Endodermal cell (in vitro differentiated cells): ENCODE data around the gene TSPO. TPM values are rescaled to one million over a fixed set of nuclear protein-coding genes. Genes with fewer than 3 reads are reported as not detected.

Source experiments
- DNase-seq: peaks from one replicate; pipeline ENCODE4 v3.0.0-alpha.2; 2017
- H3K27ac ChIP-seq: 2 replicates; pipeline ENCODE4 v1.5.1; 2013; ENCODE audit warnings: mild to moderate bottlenecking, low read depth, low read length, moderate library complexity
- H3K27me3 ChIP-seq: 2 replicates; pipeline ENCODE4 v1.6.1; 2013; ENCODE audit warnings: mild to moderate bottlenecking, low read length, moderate library complexity; ENCODE audit not compliant: insufficient read depth, control insufficient read depth, poor library complexity, severe bottlenecking
- H3K36me3 ChIP-seq: 2 replicates; pipeline ENCODE4 v1.7.0; 2013; ENCODE audit warnings: mild to moderate bottlenecking, low read length, moderate library complexity; ENCODE audit not compliant: control insufficient read depth, insufficient read depth
- H3K4me1 ChIP-seq: one replicate; pipeline ENCODE4 v1.7.0; 2013; ENCODE audit warnings: low read length; ENCODE audit not compliant: control insufficient read depth, insufficient read depth
- H3K4me3 ChIP-seq: 2 replicates; pipeline ENCODE4 v1.5.1; 2013; ENCODE audit warnings: mild to moderate bottlenecking, low read length, moderate library complexity
- H3K9ac ChIP-seq: 2 replicates; pipeline ENCODE4 v1.6.1; 2013; ENCODE audit warnings: mild to moderate bottlenecking, low read length, moderate library complexity; ENCODE audit not compliant: poor library complexity, severe bottlenecking; ENCODE audit errors: extremely low read depth
- H3K9me3 ChIP-seq: 2 replicates; pipeline ENCODE4 v1.6.1; 2013; ENCODE audit warnings: mild to moderate bottlenecking, low read length, moderate library complexity; ENCODE audit not compliant: control insufficient read depth
- H3K27ac Mint-ChIP-seq: 2 replicates; pipeline ENCODE4 v1.8.0; 2020; ENCODE audit warnings: mixed read lengths
- H3K27me3 Mint-ChIP-seq: 2 replicates; pipeline ENCODE4 v1.8.0; 2021; ENCODE audit warnings: mild to moderate bottlenecking, mixed read lengths; ENCODE audit not compliant: insufficient read depth
- H3K36me3 Mint-ChIP-seq: 2 replicates; pipeline ENCODE4 v1.8.0; 2020; ENCODE audit warnings: low read depth, mixed read lengths
- H3K4me1 Mint-ChIP-seq: 2 replicates; pipeline ENCODE4 v1.8.0; 2020; ENCODE audit warnings: mixed read lengths
- H3K4me3 Mint-ChIP-seq: 2 replicates; pipeline ENCODE4 v1.8.0; 2020; ENCODE audit warnings: mild to moderate bottlenecking, moderate library complexity, mixed read lengths
- H3K9me3 Mint-ChIP-seq: 2 replicates; pipeline ENCODE4 v1.8.0; 2020; ENCODE audit warnings: mild to moderate bottlenecking, mixed read lengths
- CTCF ChIP-seq: fragments of 200-600 bp; sonication (generic); conservative IDR thresholded peaks from 2 replicates; pipeline ENCODE4 v1.5.0; 2021; ENCODE audit warnings: antibody characterized with exemption, mild to moderate bottlenecking
- WGBS, 2 experiments: methylation state at CpG; one replicate each; pipeline versions ENCODE4 v1.1.5 to v1.1.7; 2013; ENCODE audit warnings: missing lambda C conversion rate in 2 of 2, mixed read lengths in 1 of 2; ENCODE audit not compliant: insufficient coverage in 1 of 2, insufficient read length in 1 of 2; 5-methylcytosine and 5-hydroxymethylcytosine counted together
- total RNA-seq, 2 donors: library from RNA; stranded (reverse); fragmentation: NEBNext Ultra II Directional in 1 of 2; extraction: Animal tissue kit (Norgen Biotek cat#: 25700) in 1 of 2; gene quantifications; 2 replicates in 1 of 2; 3 replicates in 1 of 2; pipeline ENCODE4 v1.2.1, GENCODE V29; 2021

The TSPO gene
- total RNA-seq, 2 donors from 2014 or later, result 9.6 to 12.3 TPM

GRCh38 chr22:43173566-43173965, 22.2 kb downstream of the TSPO start:
- no peak overlapping the region for H3K9ac ChIP-seq
- Mint-ChIP-seq H3K27ac (no peak overlapping the region), H3K4me1 (no peaks in the 10 kb centered on the region), H3K36me3 (peaks cover 57% of the 10 kb centered on the region), H3K4me3 (no peak overlapping the region), H3K9me3 (no peaks in the 10 kb centered on the region), H3K27me3 (no peaks in the 10 kb centered on the region)
- DNase-seq, result no peak
- 96 to 97% methylated on average over 6 to 9 of the region's 9 CpGs for WGBS, 2 experiments
- H3K36me3 ChIP-seq, result peaks cover 36% of the 10 kb centered on the region
- no peaks in the 10 kb centered on the region for H3K9me3 ChIP-seq
- no peaks in the 10 kb centered on the region for H3K27me3 ChIP-seq
- no peaks in the 10 kb centered on the region for H3K4me1 ChIP-seq
- H3K27ac ChIP-seq, result no peak overlapping the region
- no peak overlapping the region for H3K4me3 ChIP-seq
- no peak for TF ChIP-seq CTCF

- Histone ChIP-seq H3K27me3 (no peaks in the 10 kb centered on the region), H3K9me3 (no peaks in the 10 kb centered on the region), H3K4me1 (no peaks in the 10 kb centered on the region), H3K4me3 (no peak overlapping the region), H3K36me3 (peaks cover 42% of the 10 kb centered on the region), H3K9ac (no peak overlapping the region), H3K27ac (no peak overlapping the region)
- WGBS, 2 experiments, result 96 to 97% methylated on average over 17 to 39 of the region's 39 CpGs
- H3K4me1 Mint-ChIP-seq, result no peaks in the 10 kb centered on the region
- TF ChIP-seq CTCF, result no peak
- no peaks in the 10 kb centered on the region for H3K27me3 Mint-ChIP-seq
- H3K4me3 Mint-ChIP-seq, result no peak overlapping the region
- peaks cover 59% of the 10 kb centered on the region for H3K36me3 Mint-ChIP-seq
- DNase-seq, result no peak
- H3K9me3 Mint-ChIP-seq, result no peaks in the 10 kb centered on the region
- no peak overlapping the region for H3K27ac Mint-ChIP-seq
Measured at GRCh38 chr22:43173976-43174720, 22.8 kb downstream of the TSPO start.

- H3K9me3 ChIP-seq, result no peaks in the 10 kb centered on the region
- peaks cover 48% of the 10 kb centered on the region for H3K36me3 ChIP-seq
- TF ChIP-seq CTCF, result no peak
- H3K4me1 ChIP-seq, result no peaks in the 10 kb centered on the region
- H3K9me3 Mint-ChIP-seq, result no peaks in the 10 kb centered on the region
- H3K4me3 Mint-ChIP-seq, result no peak overlapping the region
- H3K9ac ChIP-seq, result no peak overlapping the region
- 92 to 95% methylated on average over 4 to 9 of the region's 9 CpGs for WGBS, 2 experiments
- no peak overlapping the region for H3K4me3 ChIP-seq
- DNase-seq, result no peak
- H3K27me3 ChIP-seq, result no peaks in the 10 kb centered on the region
- no peak overlapping the region for H3K27ac ChIP-seq
- H3K36me3 Mint-ChIP-seq, result peaks cover 60% of the 10 kb centered on the region
- no peaks in the 10 kb centered on the region for H3K4me1 Mint-ChIP-seq
- H3K27me3 Mint-ChIP-seq, result no peaks in the 10 kb centered on the region
- no peak overlapping the region for H3K27ac Mint-ChIP-seq
Measured at GRCh38 chr22:43174941-43175531, 23.7 kb downstream of the TSPO start.
